Fibroblast of pulmonary artery (primary cell): ENCODE results near the gene INMT.

ENCODE experiments used
- DNase-seq: peaks from one replicate; pipeline ENCODE4 v3.0.0-alpha.2; 2010; ENCODE audit warnings: low read depth
- H3K4me3 ChIP-seq: replicated peaks from 2 replicates; pipeline ENCODE4 v1.5.1; 2011; ENCODE audit warnings: low read depth, mild to moderate bottlenecking, control low read depth, low read length, moderate library complexity
- TF ChIP-seq, protein P1 (sequence below): IDR thresholded peaks from 2 replicates; pipeline ENCODE4 v1.5.1; 2011; ENCODE audit warnings: mild to moderate bottlenecking, control low read depth, low read length, inconsistent platforms; ENCODE audit errors: missing control alignments

Gene INMT

DNA sequence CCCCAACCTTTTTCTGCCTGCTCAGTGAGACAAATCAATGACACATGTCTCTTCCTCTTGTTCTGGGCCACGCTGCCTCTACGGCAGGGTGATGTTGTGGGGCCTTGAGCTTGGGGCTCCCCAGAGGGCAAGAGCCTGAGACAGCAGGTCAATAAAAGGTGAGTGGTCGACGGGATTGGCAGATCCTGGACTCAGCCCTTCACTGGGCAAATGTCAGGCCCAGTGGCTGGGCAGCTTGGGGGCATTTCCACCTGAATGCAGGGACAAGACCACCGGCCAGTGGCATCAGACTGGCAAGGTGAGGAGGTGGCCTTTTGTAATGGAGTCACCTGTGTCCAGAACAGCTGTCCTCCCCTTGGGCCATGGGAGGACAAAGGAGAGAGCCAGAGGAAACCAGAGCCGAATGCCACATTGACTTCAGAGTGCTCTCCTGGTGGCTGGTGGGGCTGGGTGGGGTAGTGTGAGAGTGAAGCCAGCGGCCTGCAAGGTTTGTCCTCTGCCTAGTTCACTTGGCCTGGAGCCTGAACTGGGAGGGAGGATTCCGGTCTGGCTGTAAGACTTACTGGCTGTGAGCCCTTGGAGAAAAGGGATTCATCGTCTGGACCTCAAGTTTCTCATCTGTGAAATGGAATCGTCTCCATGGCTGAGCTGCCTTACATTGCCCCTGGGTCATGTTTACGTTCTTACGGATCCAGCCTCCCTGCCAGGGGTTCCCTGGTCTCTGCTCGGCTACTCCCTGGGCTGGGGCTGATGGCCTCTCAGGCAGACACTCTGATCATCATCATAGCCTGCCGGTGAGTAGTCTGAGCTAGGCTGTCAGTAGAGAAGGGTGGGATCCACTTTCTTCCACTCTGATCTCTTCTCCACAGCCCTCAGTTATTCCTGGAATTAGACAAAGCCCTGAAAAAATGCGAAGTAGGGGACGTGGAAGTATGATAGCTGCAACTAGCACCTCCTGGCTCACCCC, 44.3 kb upstream of the INMT start:
- TF ChIP-seq, protein P1, sequence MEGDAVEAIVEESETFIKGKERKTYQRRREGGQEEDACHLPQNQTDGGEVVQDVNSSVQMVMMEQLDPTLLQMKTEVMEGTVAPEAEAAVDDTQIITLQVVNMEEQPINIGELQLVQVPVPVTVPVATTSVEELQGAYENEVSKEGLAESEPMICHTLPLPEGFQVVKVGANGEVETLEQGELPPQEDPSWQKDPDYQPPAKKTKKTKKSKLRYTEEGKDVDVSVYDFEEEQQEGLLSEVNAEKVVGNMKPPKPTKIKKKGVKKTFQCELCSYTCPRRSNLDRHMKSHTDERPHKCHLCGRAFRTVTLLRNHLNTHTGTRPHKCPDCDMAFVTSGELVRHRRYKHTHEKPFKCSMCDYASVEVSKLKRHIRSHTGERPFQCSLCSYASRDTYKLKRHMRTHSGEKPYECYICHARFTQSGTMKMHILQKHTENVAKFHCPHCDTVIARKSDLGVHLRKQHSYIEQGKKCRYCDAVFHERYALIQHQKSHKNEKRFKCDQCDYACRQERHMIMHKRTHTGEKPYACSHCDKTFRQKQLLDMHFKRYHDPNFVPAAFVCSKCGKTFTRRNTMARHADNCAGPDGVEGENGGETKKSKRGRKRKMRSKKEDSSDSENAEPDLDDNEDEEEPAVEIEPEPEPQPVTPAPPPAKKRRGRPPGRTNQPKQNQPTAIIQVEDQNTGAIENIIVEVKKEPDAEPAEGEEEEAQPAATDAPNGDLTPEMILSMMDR = no peak
- H3K4me3 ChIP-seq = no peak overlapping the region
- peak; percentile 39 for DNase-seq

DNA sequence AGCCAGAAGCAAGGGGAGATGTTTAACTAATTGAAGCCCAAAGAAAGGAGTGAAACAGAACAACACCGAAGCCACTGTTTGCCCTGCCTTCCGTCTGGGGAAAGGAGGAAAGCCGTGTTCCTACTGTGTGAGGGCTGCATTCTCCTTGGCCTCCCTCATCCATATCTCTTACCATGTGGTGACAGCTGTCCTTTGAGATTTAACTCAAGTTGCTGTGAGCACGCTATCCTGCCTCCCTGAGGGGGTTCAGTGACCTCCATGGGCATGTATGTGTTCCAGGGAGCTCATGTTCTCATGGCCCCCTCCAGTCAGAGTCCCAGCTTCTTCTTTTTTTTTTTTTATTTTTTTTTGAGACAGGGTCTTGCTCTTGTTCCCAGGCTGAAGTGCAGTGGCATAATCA, 43.5 kb upstream of the INMT start:
- H3K4me3 ChIP-seq = no peak overlapping the region
- DNase-seq = no peak
- TF ChIP-seq, protein P1 = no peak

DNA sequence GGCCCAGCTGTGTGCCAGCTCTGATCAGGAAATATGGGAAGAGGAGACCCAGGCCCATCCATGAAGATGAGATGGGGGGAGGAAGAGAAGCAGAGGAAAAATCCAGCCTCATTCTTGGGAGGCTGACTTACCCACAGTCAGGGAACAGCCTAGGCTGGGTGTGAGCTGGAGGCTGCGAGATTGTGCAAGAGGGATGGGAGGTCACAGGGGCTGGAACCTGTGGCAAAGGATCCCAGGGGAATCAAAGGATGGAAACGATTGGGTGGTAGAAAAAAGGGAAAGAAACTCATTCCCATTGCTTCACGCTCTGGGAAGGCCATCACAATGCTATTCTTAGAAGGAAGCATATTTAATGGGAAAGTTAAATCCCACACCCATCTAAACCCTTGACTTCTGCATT, 43.0 kb upstream of the INMT start:
- TF ChIP-seq, protein P1 = no peak
- DNase-seq = peak; percentile 29
- H3K4me3 ChIP-seq = no peak overlapping the region

DNA sequence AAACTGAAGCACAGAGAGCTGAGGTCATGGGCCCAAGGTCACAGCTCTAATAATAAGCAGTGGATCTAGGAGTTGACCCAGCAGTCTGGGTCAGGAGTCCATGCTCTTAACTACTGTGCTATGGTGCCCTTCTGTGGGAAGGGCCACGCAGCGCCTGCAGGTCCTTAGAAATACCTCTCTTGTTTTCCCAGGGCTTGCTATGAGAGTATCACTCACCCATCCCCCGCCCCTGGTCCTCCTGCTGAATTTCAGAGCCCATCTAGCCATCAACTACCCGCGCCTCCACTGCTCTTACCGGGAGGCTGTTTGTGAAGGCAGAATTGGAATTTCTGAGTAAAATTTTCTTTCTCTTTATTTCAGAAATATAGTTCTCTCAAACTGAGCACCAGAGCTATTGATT, 42.4 kb upstream of the INMT start:
- no peak for DNase-seq
- TF ChIP-seq, protein P1 = no peak

DNA sequence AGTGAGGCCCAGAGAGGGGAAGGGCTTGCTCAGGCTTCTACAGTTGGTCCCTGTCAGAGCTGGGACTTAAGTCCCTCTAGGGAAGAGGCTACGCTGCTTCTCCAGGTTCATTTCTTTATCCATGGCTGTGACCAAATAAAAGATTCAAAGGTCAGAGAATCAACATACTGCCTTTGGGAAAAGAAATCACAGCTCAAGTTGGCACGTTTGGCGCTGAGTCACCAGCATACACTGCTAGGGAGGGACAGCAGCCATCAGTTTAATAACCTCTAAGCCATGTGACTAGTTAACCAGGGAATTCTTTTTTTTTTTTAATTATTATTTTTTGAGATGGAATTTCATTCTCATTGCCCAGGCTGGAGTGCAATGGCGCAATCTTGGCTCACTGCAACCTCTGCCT, 41.3 kb upstream of the INMT start:
- TF ChIP-seq, protein P1 = no peak
- no peak overlapping the region for H3K4me3 ChIP-seq

More for the DNA sequence above, 42.4 kb upstream of the INMT start:
- H3K4me3 ChIP-seq = no peak overlapping the region

DNA sequence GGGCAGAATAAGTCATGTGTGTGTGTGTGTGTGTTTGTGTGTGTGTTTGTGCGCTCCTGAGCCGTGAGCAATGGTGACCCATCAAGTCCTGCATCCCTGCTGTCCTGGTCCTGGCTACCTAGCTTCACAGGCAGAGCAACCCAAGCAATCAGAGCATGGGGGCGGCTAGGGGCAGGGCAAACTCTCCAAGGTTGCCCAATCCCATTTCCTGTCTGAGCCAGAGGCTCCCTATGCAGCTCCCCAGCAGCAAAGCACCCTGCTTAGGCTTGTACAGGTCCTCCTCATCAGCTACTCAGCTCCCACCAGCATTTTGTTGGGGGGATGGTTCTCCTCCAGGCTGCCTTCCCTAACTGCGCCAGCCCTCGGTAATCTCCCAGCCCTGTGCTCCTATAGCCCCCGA, 38.5 kb upstream of the INMT start:
- DNase-seq = peak; percentile 29
- TF ChIP-seq, protein P1 = no peak
- H3K4me3 ChIP-seq = no peak overlapping the region

More for the DNA sequence above, 41.3 kb upstream of the INMT start:
- no peak for DNase-seq
